Thoracic aorta (tissue), 2 donors: ENCODE results near the gene ARF6. TPM values are rescaled to one million over a fixed set of nuclear protein-coding genes. Genes with fewer than 3 reads are reported as not detected.

Experiments used
- ATAC-seq: fragments of 150-250 bp; one replicate; pipeline ENCODE4 v1.8.0; 2017; ENCODE audit warnings: low read depth; ENCODE audit not compliant: insufficient number of reproducible peaks, low FRiP score
- DNase-seq: peaks from one replicate; pipeline ENCODE4 v3.0.0-alpha.2; 2020; ENCODE audit warnings: low spot score
- H3K27ac ChIP-seq, 2 donors: fragments of 200-600 bp; sonication (generic); 1 replicate in 1 of 2; 2 replicates in 1 of 2; pipeline ENCODE4 v1.5.1; 2016; ENCODE audit warnings: mild to moderate bottlenecking in 2 of 2, moderate library complexity in 2 of 2
- H3K27me3 ChIP-seq: fragments of 200-600 bp; sonication (generic); replicated peaks from 2 replicates; pipeline ENCODE4 v1.6.0; 2016; ENCODE audit warnings: mild to moderate bottlenecking; ENCODE audit not compliant: insufficient read depth
- H3K36me3 ChIP-seq: fragments of 200-600 bp; sonication (generic); one replicate; pipeline ENCODE4 v1.5.1; 2016
- H3K4me1 ChIP-seq, 2 donors: fragments of 200-600 bp; sonication (generic); 1 replicate in 1 of 2; 2 replicates in 1 of 2; pipeline versions ENCODE4 v1.5.1 to v1.6.0; 2016; ENCODE audit warnings: low read depth in 2 of 2, mild to moderate bottlenecking in 1 of 2; ENCODE audit not compliant: control insufficient read depth in 1 of 2
- H3K4me3 ChIP-seq: fragments of 200-600 bp; sonication (generic); 2 replicates; pipeline ENCODE4 v1.5.1; 2016; ENCODE audit warnings: mild to moderate bottlenecking
- H3K9me3 ChIP-seq: fragments of 200-600 bp; sonication (generic); 2 replicates; pipeline ENCODE4 v1.5.1; 2016
- CTCF ChIP-seq: fragments of 200-600 bp; sonication (generic); IDR thresholded peaks from one replicate; pipeline ENCODE4 v1.5.1; 2019; ENCODE audit warnings: antibody characterized with exemption
- total RNA-seq, 2 donors: library from RNA; depleted of rRNA; stranded (reverse); fragments of >200 nt; gene quantifications; one replicate each; pipeline versions ENCODE4 v1.1.0 to v1.2.3, GENCODE V29; 2016

The ARF6 gene
- total RNA-seq, 2 donors from 2014 or later: 33.7 to 67.2 TPM

- H3K27ac ChIP-seq: no peak overlapping the region
- H3K4me3 ChIP-seq: peak overlapping the region; percentile 79
These were observed 39.1 kb upstream of the ARF6 start for GRCh38 chr14:49853572-49854375.

GRCh38 chr14:49857427-49858003 lies 35.4 kb upstream of the ARF6 start:
- H3K36me3 ChIP-seq: no peaks in the 10 kb centered on the region
- TF ChIP-seq CTCF: no peak
- no peak overlapping the region for H3K4me3 ChIP-seq
- DNase-seq (no peak), ATAC-seq (no peak)
- H3K4me1 ChIP-seq: peaks cover 7 to 9% of the 10 kb centered on the region in 2 donors
- H3K9me3 ChIP-seq: no peaks in the 10 kb centered on the region
- H3K27me3 ChIP-seq: no peaks in the 10 kb centered on the region
- H3K27ac ChIP-seq: no peak overlapping the region

More at GRCh38 chr14:49853572-49854375, 39.1 kb upstream of the ARF6 start:
- Histone ChIP-seq H3K27me3 (no peaks in the 10 kb centered on the region), H3K9me3 (no peaks in the 10 kb centered on the region), H3K36me3 (peaks cover 8% of the 10 kb centered on the region), H3K4me1 (peaks cover 9 to 13% of the 10 kb centered on the region in 2 donors)
- peak; percentile 70 for ATAC-seq
- DNase-seq: peak; percentile 30
- peak; percentile 65 for TF ChIP-seq CTCF

GRCh38 chr14:49858383-49858782 lies 34.5 kb upstream of the ARF6 start:
- no peak for DNase-seq
- no peak for ATAC-seq
- Histone ChIP-seq H3K4me1 (peaks cover 7 to 9% of the 10 kb centered on the region in 2 donors), H3K9me3 (no peaks in the 10 kb centered on the region), H3K36me3 (no peaks in the 10 kb centered on the region), H3K4me3 (no peak overlapping the region), H3K27me3 (no peaks in the 10 kb centered on the region), H3K27ac (no peak overlapping the region)
- no peak for TF ChIP-seq CTCF

- Histone ChIP-seq H3K4me3 (peak overlapping the region; percentile 78), H3K27me3 (no peaks in the 10 kb centered on the region), H3K9me3 (no peaks in the 10 kb centered on the region), H3K36me3 (no peaks in the 10 kb centered on the region), H3K27ac (peak overlapping the region; percentile 97 to 99), H3K4me1 (peaks cover 14 to 28% of the 10 kb centered on the region in 2 donors)
- DNase-seq (no peak), ATAC-seq (no peak)
- no peak for TF ChIP-seq CTCF
These were observed 31.7 kb upstream of the ARF6 start for GRCh38 chr14:49860988-49861698.

- DNase-seq (peak; percentile 13), ATAC-seq (peak; percentile 33)
- Histone ChIP-seq H3K27ac (peak overlapping the region; percentile 97 to 99), H3K4me3 (peak overlapping the region; percentile 78), H3K36me3 (no peaks in the 10 kb centered on the region), H3K9me3 (no peaks in the 10 kb centered on the region), H3K27me3 (no peaks in the 10 kb centered on the region), H3K4me1 (peaks cover 14 to 28% of the 10 kb centered on the region in 2 donors)
- TF ChIP-seq CTCF: no peak
These were observed 31.2 kb upstream of the ARF6 start for GRCh38 chr14:49861699-49862088.
